ENCODE data around the gene RBMS3.

Gene RBMS3

DNA sequence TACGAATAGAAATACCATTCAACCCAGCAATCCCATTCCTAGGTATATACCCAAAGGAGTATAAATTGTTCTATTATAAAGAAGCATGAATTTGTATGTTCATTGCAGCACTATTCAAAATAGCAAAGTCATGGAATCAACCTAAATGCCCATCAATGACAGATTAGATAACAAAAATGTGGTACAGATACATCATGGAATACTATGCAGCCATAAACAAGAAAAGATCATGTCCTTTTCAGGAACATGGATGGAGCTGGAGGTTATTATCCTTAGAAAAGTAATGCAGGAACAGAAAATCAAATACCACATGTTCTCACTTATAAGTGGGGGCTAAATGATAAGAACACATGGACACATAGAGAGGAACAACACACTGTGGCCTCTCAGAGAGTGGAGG lies 571.9 kb downstream of the RBMS3 start:
- DNase-seq = no peak

DNA sequence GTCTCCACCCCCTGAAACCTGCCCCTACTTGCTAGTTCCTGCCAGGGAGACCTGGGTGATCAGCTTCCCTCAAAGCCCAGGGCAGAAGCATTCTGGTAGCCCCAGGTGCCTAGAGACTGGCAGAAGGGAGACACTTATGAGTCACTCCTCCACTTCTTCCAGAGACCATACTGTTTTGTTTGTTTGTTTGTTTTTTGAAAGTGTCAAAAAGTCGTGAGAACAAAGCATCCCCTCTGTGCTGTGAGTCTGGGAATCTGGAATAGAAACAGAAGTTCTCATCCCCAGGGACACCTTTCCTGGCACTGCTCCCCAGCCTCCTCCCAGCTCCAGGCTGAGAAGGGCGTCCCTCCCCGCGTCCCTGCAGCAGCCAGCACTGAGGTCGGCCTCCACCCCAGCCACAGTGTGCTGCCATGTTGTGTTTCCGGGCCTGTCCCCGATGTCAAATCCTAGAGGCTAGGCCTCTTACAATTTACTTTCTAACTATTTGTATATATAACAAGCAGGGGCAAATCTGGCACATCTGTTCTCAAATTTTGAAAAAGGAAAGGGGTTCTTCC lies 573.0 kb downstream of the RBMS3 start:
- DNase-seq = peak; percentile 9

DNA sequence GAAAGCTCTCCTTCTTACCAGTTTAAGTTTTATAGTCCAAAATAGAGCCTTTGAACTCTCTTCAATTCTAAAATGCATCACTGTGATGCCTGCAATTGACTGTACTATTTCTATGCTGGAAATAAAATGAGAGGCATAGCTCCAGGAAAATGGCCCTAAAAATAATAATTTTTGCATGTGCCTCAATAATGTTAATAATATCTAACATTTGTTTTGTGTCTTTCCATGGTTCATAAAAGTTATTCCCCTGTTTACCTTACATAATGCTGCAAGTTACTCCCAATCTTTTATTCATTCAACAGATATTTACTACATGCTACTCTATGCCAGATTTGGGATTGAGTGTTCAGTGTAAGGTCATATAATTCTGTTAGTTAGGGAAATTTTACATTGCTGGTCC lies 574.0 kb downstream of the RBMS3 start:
- DNase-seq = no peak

DNA sequence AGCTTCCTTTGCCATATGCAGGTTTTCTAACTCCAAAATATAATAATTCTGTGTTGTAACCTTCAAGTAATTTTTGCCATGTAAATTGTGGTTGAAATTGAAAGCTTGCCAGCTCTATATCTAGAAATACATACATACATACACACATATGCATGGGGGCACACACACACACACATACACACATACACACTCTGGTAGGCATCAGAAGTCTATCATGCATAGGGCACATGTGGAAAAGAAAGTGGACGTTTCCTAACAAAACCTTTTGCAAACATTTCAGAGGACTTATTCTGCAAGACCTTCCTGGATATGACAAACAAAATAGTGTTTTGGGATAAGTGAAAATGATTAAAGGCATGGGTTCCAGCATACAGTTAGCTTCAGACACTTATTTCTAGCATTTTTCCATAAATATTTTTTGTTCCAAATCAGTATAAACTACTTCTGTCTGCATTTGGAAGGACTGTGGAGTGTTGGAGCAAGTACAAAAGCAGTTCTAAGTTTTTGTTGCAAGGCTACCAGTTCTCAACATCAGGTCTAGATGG lies 578.9 kb downstream of the RBMS3 start:
- DNase-seq = no peak

- DNase-seq = no peak
Observed at GRCh38 chr3:29864809-29865208, 583.9 kb downstream of the RBMS3 start.

DNA sequence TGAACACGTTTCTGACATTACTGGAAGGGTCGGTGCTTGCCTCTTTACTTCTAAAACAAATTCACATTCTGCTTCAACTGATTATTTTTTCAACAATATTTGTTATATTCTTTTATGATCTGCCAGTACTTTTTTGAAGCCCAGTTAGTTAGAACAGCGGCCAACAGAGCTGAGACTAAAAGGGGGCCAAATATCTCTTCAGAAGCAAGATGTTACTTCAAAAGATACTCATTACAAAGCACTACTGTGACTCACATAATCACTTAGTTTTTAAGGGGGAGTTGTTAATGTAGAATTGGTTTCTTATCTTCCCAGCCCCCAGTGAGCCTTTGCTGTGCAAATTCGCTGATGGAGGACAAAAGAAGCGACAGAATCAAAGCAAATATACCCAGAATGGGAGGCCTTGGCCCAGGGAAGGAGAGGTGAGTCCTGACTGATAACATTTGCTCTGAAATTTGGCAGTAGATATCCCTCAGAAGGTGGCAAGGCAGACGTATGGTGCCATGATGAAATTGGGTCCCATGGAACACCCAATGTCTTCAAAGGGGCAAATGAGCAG lies 587.8 kb downstream of the RBMS3 start:
- DNase-seq = no peak

GRCh38 chr3:29870136-29870535 lies 589.3 kb downstream of the RBMS3 start:
- DNase-seq = no peak

GRCh38 chr3:29871087-29871486 lies 590.2 kb downstream of the RBMS3 start:
- no peak for DNase-seq

GRCh38 chr3:29880809-29881208 lies 599.9 kb downstream of the RBMS3 start:
- no peak for DNase-seq

- no peak for DNase-seq
Observed at GRCh38 chr3:29887451-29887850, 606.6 kb downstream of the RBMS3 start.

GRCh38 chr3:29889215-29889614 lies 608.3 kb downstream of the RBMS3 start:
- no peak for DNase-seq

GRCh38 chr3:29890801-29891200 lies 609.9 kb downstream of the RBMS3 start:
- no peak for DNase-seq

GRCh38 chr3:29892976-29893554 lies 612.2 kb downstream of the RBMS3 start:
- no peak for DNase-seq

DNA sequence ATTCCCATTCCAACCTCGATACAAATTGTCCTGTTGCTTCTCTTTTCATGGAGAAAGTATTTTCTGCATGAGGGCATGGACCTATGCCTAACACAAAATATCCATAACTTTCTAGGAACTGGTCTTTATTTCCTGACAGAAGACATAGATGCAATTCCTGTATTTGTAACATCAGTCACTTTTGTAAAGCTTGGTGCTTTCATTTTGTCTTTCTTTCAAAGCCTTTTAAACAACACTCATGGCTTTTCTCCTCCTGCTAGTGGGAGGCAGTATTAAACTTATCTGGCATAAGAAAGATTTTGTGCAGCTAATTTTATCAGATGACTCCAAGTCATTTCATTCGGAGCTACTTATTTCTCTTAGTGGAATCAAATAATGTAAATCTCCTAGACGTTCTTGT lies 616.0 kb downstream of the RBMS3 start:
- DNase-seq = no peak

- no peak for DNase-seq
Observed at GRCh38 chr3:29898171-29898965, 617.5 kb downstream of the RBMS3 start.

- no peak for DNase-seq
Observed at GRCh38 chr3:29899021-29899420, 618.1 kb downstream of the RBMS3 start.

DNA sequence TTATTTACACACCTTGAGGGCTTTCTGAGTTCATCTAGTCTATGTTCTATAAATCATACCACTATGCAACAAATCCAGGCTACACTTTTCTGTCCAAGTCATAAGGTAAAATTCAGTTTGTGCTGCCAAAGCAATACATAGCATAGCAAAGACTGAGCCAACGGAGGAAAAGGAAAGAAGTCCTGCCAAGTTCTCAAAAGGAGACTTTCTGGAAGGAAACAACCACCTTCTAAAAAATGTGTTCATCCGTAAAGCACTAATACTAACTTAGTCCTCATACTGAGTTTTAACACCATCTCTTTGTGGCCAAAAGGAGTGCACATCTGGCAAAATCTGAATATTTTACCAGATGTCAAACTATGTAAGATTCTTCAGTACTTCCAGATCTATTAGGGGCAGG lies 620.2 kb downstream of the RBMS3 start:
- DNase-seq = no peak

- no peak for DNase-seq
Observed at GRCh38 chr3:29903600-29903999, 622.7 kb downstream of the RBMS3 start.

DNA sequence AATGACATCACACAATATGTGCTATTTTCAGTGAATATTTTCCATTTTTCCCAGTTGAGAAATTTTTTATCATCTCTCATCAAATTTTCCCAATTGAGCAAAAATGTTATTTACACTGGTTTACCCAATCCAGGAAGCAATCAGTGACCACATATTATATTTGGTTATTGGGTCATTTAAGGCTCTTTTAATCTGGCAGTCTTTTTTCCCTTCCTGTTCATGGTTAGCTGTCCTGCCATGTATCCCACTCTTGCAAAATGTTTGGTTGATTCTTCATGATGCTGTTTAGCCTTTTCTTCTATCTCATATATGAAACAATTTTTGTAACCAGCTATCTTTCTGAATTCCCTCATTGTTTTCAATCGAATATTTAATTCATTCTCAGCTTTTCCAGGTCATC lies 626.0 kb downstream of the RBMS3 start:
- DNase-seq = no peak

DNA sequence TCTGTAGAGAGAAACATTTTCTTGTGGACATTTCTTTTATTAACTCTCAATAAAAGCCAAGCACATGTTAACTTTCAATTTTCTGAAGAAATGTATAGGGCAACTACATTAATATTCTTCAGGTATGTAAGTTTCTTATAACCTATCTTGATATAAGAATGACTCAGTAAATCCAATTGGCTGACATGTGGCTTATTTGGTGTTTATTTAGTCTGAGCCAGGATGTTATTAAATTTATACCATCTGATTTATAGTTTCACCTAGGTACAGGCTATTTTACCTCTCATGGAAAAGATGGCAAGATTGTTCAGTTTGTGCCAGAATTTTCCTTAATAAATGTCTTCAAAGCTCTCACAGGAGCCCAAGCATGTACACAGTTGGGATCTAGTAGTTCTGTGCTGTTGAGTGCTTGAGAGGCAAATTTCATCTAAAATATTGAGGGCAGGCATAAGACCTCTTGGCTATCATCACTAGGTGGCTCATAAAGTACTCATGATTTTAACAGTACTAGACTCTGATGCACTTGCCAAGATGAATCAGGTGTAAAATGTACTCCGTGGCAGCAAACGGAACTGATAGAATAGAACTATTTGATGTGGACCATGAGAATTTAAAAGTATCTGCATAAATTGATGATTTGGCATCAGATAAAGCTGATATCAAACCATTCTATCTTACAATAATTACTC lies 631.9 kb downstream of the RBMS3 start:
- no peak for DNase-seq

- DNase-seq = no peak
Observed at GRCh38 chr3:29914861-29915524, 634.1 kb downstream of the RBMS3 start.

DNA sequence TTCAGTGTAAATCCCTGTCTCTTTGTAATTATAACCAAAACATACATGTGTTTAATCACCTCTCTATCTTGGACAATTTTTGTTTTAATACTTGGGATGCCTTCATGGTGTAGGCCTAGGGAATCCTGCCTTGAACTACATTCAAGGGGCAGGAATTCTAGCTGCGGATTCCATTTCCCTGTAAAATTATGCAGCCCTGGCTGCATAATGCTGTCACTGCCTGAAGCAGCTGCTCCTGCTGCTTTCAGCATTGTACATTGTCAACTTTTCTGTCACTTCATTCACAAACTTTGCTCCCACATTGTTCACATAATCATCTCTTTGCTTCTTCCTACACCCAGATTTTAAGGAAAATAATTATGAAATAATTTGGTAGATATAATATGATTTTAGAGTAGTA lies 638.7 kb downstream of the RBMS3 start:
- DNase-seq = no peak

Data from DMS53 (cell line).